ENCODE data around the gene DCTN4. TPM values are rescaled to one million over a fixed set of nuclear protein-coding genes. Genes with fewer than 3 reads are reported as not detected.
"Not testable (repeated sequence)": the region's sequence is repeated elsewhere in the genome, so short reads cannot be mapped to it uniquely, and the experiment has no call there.

Gene DCTN4
- total RNA-seq, 1 experiment from 2014 or later = 48.5 TPM

GRCh38 chr5:150742455-150743141 lies 16.2 kb downstream of the DCTN4 start:
- no CpG with 5 or more reads among the region's 18 CpGs for WGBS (ENCODE audit: extremely low coverage, insufficient read length, low lambda C conversion rate)
- Mint-ChIP-seq H3K36me3 (ENCODE audit: insufficient read depth in 1 of 3, low read depth in 3 of 3) (peaks cover 22 to 33% (median 29%) of the 10 kb centered on the region in 3 experiments), H3K4me1 (peaks cover 19% of the 10 kb centered on the region in 2 experiments), H3K9me3 (peaks cover 13 to 18% of the 10 kb centered on the region in 2 experiments)
- not testable (repeated sequence) for H3K9me3 ChIP-seq (ENCODE audit: control insufficient read depth, low read depth, low read length); H4K8ac ChIP-seq (replicated peaks; ENCODE audit: insufficient read length, low read depth, low read length); H3K18ac ChIP-seq (ENCODE audit: insufficient read length, low read depth, low read length); H3T11ph ChIP-seq (ENCODE audit: low read length); DNase-seq; H3K9ac ChIP-seq (ENCODE audit: extremely low read depth, insufficient read length, low read length); H4K5ac ChIP-seq (ENCODE audit: insufficient read length, low read depth, low read length); H3K79me2 ChIP-seq (ENCODE audit: insufficient read depth, low read length); H2AK5ac ChIP-seq (ENCODE audit: insufficient read length, low read length); H3K27ac ChIP-seq (ENCODE audit: insufficient read length, low read depth, low read length); H2BK12ac ChIP-seq (ENCODE audit: insufficient read length, low read depth, low read length); H3K27ac Mint-ChIP-seq; H3K27me3 ChIP-seq (ENCODE audit: insufficient read depth, low read length); H3K4ac ChIP-seq (ENCODE audit: low read depth, low read length); H2BK120ac ChIP-seq (ENCODE audit: low read depth, low read length, poor library complexity, severe bottlenecking); H3K79me1 ChIP-seq (ENCODE audit: insufficient read depth, low read depth, low read length, poor library complexity, severe bottlenecking); H3K4me2 ChIP-seq (ENCODE audit: insufficient read depth, insufficient read length, low read length); H3K4me1 ChIP-seq (ENCODE audit: insufficient read depth, low read length); H2BK20ac ChIP-seq (ENCODE audit: low read depth, low read length, poor library complexity, severe bottlenecking); H4K91ac ChIP-seq (ENCODE audit: insufficient read length, low read depth, low read length); H3K14ac ChIP-seq (ENCODE audit: insufficient read depth, low read length); H3K23me2 ChIP-seq (ENCODE audit: insufficient read length, low read depth, low read length, poor library complexity, severe bottlenecking); H2BK15ac ChIP-seq (ENCODE audit: low read depth, low read length); H2BK5ac ChIP-seq (ENCODE audit: insufficient read length, low read length); H3K56ac ChIP-seq (ENCODE audit: insufficient read length, low read depth, low read length); H3K4me3 Mint-ChIP-seq; H4K20me1 ChIP-seq (ENCODE audit: control insufficient read depth, insufficient read depth, insufficient read length); H3K27me3 Mint-ChIP-seq (ENCODE audit: low read depth); H3K23ac ChIP-seq (ENCODE audit: insufficient read length, low read depth, low read length); H2AFZ ChIP-seq (ENCODE audit: low read length)

Measured in H9 (cell line).